Measurements from ENCODE around the gene KLHL10. TPM values are rescaled to one million over a fixed set of nuclear protein-coding genes. Genes with fewer than 3 reads are reported as not detected.

KLHL10 gene
- total RNA-seq: under 1 TPM in 1 of 4 donors, not detected in 3; 0.57 TPM

- no peak for DNase-seq
- TF ChIP-seq POLR2A (IDR thresholded peaks at IDR 0.05): no peak
- TF ChIP-seq, protein P1, sequence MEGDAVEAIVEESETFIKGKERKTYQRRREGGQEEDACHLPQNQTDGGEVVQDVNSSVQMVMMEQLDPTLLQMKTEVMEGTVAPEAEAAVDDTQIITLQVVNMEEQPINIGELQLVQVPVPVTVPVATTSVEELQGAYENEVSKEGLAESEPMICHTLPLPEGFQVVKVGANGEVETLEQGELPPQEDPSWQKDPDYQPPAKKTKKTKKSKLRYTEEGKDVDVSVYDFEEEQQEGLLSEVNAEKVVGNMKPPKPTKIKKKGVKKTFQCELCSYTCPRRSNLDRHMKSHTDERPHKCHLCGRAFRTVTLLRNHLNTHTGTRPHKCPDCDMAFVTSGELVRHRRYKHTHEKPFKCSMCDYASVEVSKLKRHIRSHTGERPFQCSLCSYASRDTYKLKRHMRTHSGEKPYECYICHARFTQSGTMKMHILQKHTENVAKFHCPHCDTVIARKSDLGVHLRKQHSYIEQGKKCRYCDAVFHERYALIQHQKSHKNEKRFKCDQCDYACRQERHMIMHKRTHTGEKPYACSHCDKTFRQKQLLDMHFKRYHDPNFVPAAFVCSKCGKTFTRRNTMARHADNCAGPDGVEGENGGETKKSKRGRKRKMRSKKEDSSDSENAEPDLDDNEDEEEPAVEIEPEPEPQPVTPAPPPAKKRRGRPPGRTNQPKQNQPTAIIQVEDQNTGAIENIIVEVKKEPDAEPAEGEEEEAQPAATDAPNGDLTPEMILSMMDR (IDR thresholded peaks at IDR 0.05): no peak
- peak within 1 kb of the TSS in 2 of 4 donors; percentile 85 to 92 for H3K4me3 ChIP-seq
- 96 to 97% methylated on average over 8 to 15 of the region's 15 CpGs for WGBS, 2 donors
- no peaks in the 10 kb centered on the region for H3K27me3 ChIP-seq
- H3K4me1 ChIP-seq: peaks cover 6 to 24% (median 9%) of the 10 kb centered on the region in 3 donors
- H3K36me3 ChIP-seq: no peaks in the 10 kb centered on the region
- intact Hi-C loops (cut with DNase I): no loop called here
- peak within 1 kb of the TSS in 2 of 4 donors; percentile 76 to 89 for H3K27ac ChIP-seq
- no peaks in the 10 kb centered on the region for H3K9me3 ChIP-seq
These were observed at the start of gene KLHL10 for GRCh38 chr17:41837761-41838538. Gene KLHL10, plus strand, starts transcription at chr17:41837825. Its CDS starts 108 bp downstream, at chr17:41837933.

- Histone ChIP-seq H3K4me3 (peak overlapping the region; percentile 1 to 40 (median 8)), H3K4me1 (peaks cover 37 to 69% (median 39%) of the 10 kb centered on the region in 3 donors), H3K27ac (peak overlapping the region; percentile 90 to 96 (median 94)), H3K27me3 (no peaks in the 10 kb centered on the region), H3K36me3 (no peaks in the 10 kb centered on the region), H3K9me3 (no peaks in the 10 kb centered on the region)
- intact Hi-C loops (cut with DNase I): no loop called here
- TF ChIP-seq, protein P1 (IDR thresholded peaks at IDR 0.05): no peak
- peak in 3 of 4 donors; percentile 10 to 59 (median 45) for TF ChIP-seq POLR2A (IDR thresholded peaks at IDR 0.05)
- WGBS, 2 donors: 23 to 32% methylated on average over 4 to 16 of the region's 22 CpGs
- DNase-seq: no peak
These were observed 44.5 kb upstream of the KLHL10 start for GRCh38 chr17:41792845-41793783.

- intact Hi-C loops (cut with DNase I): no loop called here
- Histone ChIP-seq H3K27me3 (no peaks in the 10 kb centered on the region), H3K36me3 (no peaks in the 10 kb centered on the region), H3K27ac (peak overlapping the region; percentile 90 to 96 (median 94)), H3K9me3 (no peaks in the 10 kb centered on the region), H3K4me1 (peaks cover 31 to 69% (median 32%) of the 10 kb centered on the region in 3 donors), H3K4me3 (peak overlapping the region in 3 of 4 donors; percentile 6 to 40 (median 9))
- TF ChIP-seq, protein P1 (IDR thresholded peaks at IDR 0.05): no peak
- TF ChIP-seq POLR2A (IDR thresholded peaks at IDR 0.05): no peak
- 50 to 67% methylated on average over 8 to 13 of the region's 14 CpGs for WGBS, 2 donors
- DNase-seq: no peak
These were observed 43.7 kb upstream of the KLHL10 start for GRCh38 chr17:41793784-41794539.

DNA sequence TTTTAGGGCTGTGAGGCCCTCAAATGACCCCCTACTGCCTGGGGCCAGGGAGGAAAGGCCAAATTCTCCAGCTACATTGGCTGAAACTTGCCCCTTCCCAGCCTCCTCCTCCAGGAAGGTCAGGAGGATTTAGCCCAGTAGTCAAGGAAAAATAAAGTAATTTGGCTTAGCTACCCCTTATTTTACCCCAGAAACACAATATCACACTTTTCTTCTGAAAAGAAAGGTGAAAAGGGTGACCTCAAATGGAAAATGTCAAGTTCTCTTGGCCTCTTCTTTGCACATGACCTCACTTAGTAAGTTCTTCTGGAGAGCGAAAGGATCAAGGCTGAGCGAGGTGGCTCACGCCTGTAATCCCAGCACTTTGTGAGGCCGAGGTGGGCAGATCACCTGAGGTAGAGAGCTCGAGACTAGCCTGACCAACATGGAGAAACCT is 43.1 kb upstream of the KLHL10 start:
- no peak for TF ChIP-seq POLR2A (IDR thresholded peaks at IDR 0.05)
- TF ChIP-seq, protein P1 (IDR thresholded peaks at IDR 0.05): no peak
- DNase-seq: no peak
- H3K27me3 ChIP-seq: no peaks in the 10 kb centered on the region
- H3K9me3 ChIP-seq: no peaks in the 10 kb centered on the region
- H3K4me3 ChIP-seq: no peak overlapping the region
- H3K27ac ChIP-seq: peak overlapping the region in 3 of 4 donors; percentile 92 to 96 (median 96)
- 86 to 92% methylated on average over 5 of the region's 5 CpGs for WGBS, 2 donors
- no peaks in the 10 kb centered on the region for H3K36me3 ChIP-seq
- H3K4me1 ChIP-seq: peaks cover 28 to 69% (median 29%) of the 10 kb centered on the region in 3 donors
- intact Hi-C loops (cut with DNase I): no loop called here

All from esophagus squamous epithelium (tissue), 5 donors.